GM12878 (cell line): ENCODE data around the gene LRRC3C. TPM values are rescaled to one million over a fixed set of nuclear protein-coding genes. Genes with fewer than 3 reads are reported as not detected.

ENCODE experiments used
- ATAC-seq: fragments of 200-7000 bp; cut with Tn5 transposase; 3 replicates; pipeline ENCODE4 v1.9.1; 2020; ENCODE audit warnings: mild to moderate bottlenecking, moderate library complexity
- BruUV-seq: library from RNA; stranded (reverse); fragments of 400-500 nt; replicated peaks from 2 replicates; lab custom pipeline; 2021; lab: Mats Ljungman, UMichigan
- CTCF ChIA-PET: fragments of 300-600 bp; sonication (Branson Sonifier 250); formaldehyde crosslinking; extraction: SDS; loops from one replicate; lab custom pipeline; 2021; ENCODE audit warnings: inconsistent platforms; lab: Yijun Ruan, JAX
- POLR2A ChIA-PET: fragments of 350-600 bp; formaldehyde crosslinking; extraction: SDS; loops from one replicate; lab custom pipeline; 2021; ENCODE audit warnings: inconsistent platforms; lab: Charles Lee
- RAD21 ChIA-PET: fragments of 300-600 bp; sonication (Branson Sonifier 250); formaldehyde crosslinking; loops from one replicate; lab custom pipeline; 2023; ENCODE audit warnings: antibody characterized with exemption; ENCODE audit not compliant: unreplicated experiment; lab: Charles Lee
- SMC1A ChIA-PET: fragments of 300-600 bp; sonication (Branson Sonifier 250); formaldehyde crosslinking; loops from one replicate; lab custom pipeline; 2023; ENCODE audit not compliant: unreplicated experiment, uncharacterized antibody; lab: Charles Lee
- DNase-seq: peaks from one replicate; pipeline ENCODE4 v3.0.0-alpha.2; 2011; ENCODE audit warnings: low read depth, low spot score
- FAIRE-seq: peaks from 3 replicates; lab custom pipeline; 2011; peaks lifted over from hg19 to GRCh38; lab: Jason Lieb, UNC
- H2AFZ ChIP-seq: 2 replicates; pipeline ENCODE4 v1.6.0; 2011; ENCODE audit warnings: low read depth, low read length, control low read depth; ENCODE audit not compliant: control insufficient read depth
- H3K27ac ChIP-seq: 2 replicates; pipeline ENCODE4 v1.5.1; 2011; ENCODE audit warnings: control low read depth; ENCODE audit not compliant: control insufficient read depth, insufficient read depth
- H3K27me3 ChIP-seq, 2 experiments: replicated peaks in 1 of 2; 2 replicates each; pipeline versions ENCODE4 v1.6.0 to v1.6.1; 2011; ENCODE audit warnings: low read length in 1 of 2; ENCODE audit not compliant: control insufficient read depth in 2 of 2, insufficient read depth in 2 of 2
- H3K36me3 ChIP-seq, 2 experiments: 2 replicates each; pipeline ENCODE4 v1.5.1; 2011; ENCODE audit warnings: low read length in 1 of 2; ENCODE audit not compliant: control insufficient read depth in 2 of 2, insufficient read depth in 2 of 2
- H3K4me1 ChIP-seq: 2 replicates; pipeline ENCODE4 v1.6.1; 2011; ENCODE audit warnings: mild to moderate bottlenecking, low read length, moderate library complexity, mixed read lengths; ENCODE audit not compliant: control insufficient read depth, insufficient read depth
- H3K4me2 ChIP-seq: 2 replicates; pipeline ENCODE4 v1.6.0; 2011; ENCODE audit warnings: control low read depth; ENCODE audit not compliant: control insufficient read depth, insufficient read depth
- H3K4me3 ChIP-seq: fragments of 200-600 bp; sonication (generic); 2 replicates; pipeline ENCODE4 v1.5.1; 2016
- H3K79me2 ChIP-seq: 2 replicates; pipeline ENCODE4 v1.6.0; 2011; ENCODE audit warnings: low read length; ENCODE audit not compliant: control insufficient read depth, insufficient read depth
- H3K9ac ChIP-seq: 2 replicates; pipeline ENCODE4 v1.8.0; 2011; ENCODE audit warnings: low read length, control low read depth, mixed read lengths; ENCODE audit not compliant: control insufficient read depth, insufficient read depth
- H3K9me3 ChIP-seq: replicated peaks from 3 replicates; pipeline ENCODE4 v1.5.1; 2011; ENCODE audit warnings: mild to moderate bottlenecking, low read length; ENCODE audit not compliant: control insufficient read depth, insufficient read depth
- H4K20me1 ChIP-seq: 2 replicates; pipeline ENCODE4 v1.6.0; 2011; ENCODE audit not compliant: control insufficient read depth, insufficient read depth
- BMI1 ChIP-seq: fragments of 450-650 bp; IDR thresholded peaks from 2 replicates; pipeline ENCODE4 v1.6.1; 2016; ENCODE audit warnings: mild to moderate bottlenecking, moderate library complexity, borderline replicate concordance
- CBFB ChIP-seq: IDR thresholded peaks from 2 replicates; pipeline ENCODE4 v1.6.1; 2016; ENCODE audit warnings: antibody characterized with exemption, low read depth
- CBX5 ChIP-seq: sonication (generic); IDR thresholded peaks from 2 replicates; pipeline ENCODE4 v1.6.1; 2016; ENCODE audit warnings: low read depth, moderate library complexity, mild to moderate bottlenecking, inconsistent platforms
- EED ChIP-seq: sonication (generic); IDR thresholded peaks from 2 replicates; pipeline ENCODE4 v1.6.1; 2016; ENCODE audit warnings: antibody characterized with exemption, low read depth
- EP300 ChIP-seq, 2 experiments: fragments of 150-350 bp in 1 of 2; IDR thresholded peaks; 2 replicates each; pipeline ENCODE4 v1.6.1; 2011 to 2012; ENCODE audit warnings: low read depth in 2 of 2, low read length in 2 of 2, borderline replicate concordance in 1 of 2, improper control_type of control experiment in 1 of 2, inconsistent platforms in 1 of 2; ENCODE audit not compliant: control insufficient read depth in 1 of 2
- GATAD2B ChIP-seq: fragments of 450-650 bp; conservative IDR thresholded peaks from 2 replicates; pipeline ENCODE4 v1.6.1; 2017; ENCODE audit warnings: low read depth, mild to moderate bottlenecking, moderate library complexity
- HDAC2 ChIP-seq: fragments of 200-600 bp; sonication (generic); IDR thresholded peaks from 2 replicates; pipeline ENCODE4 v1.6.1; 2017
- IKZF2 ChIP-seq, 2 experiments: fragments of 450-650 bp; IDR thresholded peaks; 2 replicates each; pipeline ENCODE4 v1.6.1; 2017; ENCODE audit warnings: mild to moderate bottlenecking in 2 of 2, moderate library complexity in 2 of 2
- NFIC ChIP-seq: IDR thresholded peaks from 2 replicates; pipeline ENCODE4 v1.6.1; 2012; ENCODE audit warnings: low read depth, mild to moderate bottlenecking, inconsistent platforms, low read length, moderate library complexity
- NFXL1 ChIP-seq: fragments of 450-650 bp; IDR thresholded peaks from 2 replicates; pipeline ENCODE4 v1.6.1; 2017; ENCODE audit warnings: antibody characterized with exemption, mild to moderate bottlenecking, borderline replicate concordance
- PRDM15 ChIP-seq: fragments of 450-650 bp; formaldehyde crosslinking; IDR thresholded peaks from 2 replicates; pipeline ENCODE4 v1.4.0; 2020; ENCODE audit warnings: mild to moderate bottlenecking, moderate library complexity
- RELA ChIP-seq: fragments of 450-650 bp; IDR thresholded peaks from 2 replicates; pipeline ENCODE4 v1.8.0; 2014; ENCODE audit warnings: borderline replicate concordance; ENCODE audit not compliant: partially characterized antibody
- RFX5 ChIP-seq: IDR thresholded peaks from 2 replicates; pipeline ENCODE4 v1.6.1; 2011; ENCODE audit warnings: low read depth, low read length, improper control_type of control experiment
- SREBF2 ChIP-seq: IDR thresholded peaks from 2 replicates; pipeline ENCODE4 v1.6.1; 2012; ENCODE audit warnings: mild to moderate bottlenecking, low read length
- USF1 ChIP-seq: IDR thresholded peaks from 2 replicates; pipeline ENCODE4 v1.6.1; 2011; ENCODE audit warnings: borderline replicate concordance, low read depth, mild to moderate bottlenecking, moderate library complexity, mixed read lengths, low read length; ENCODE audit not compliant: insufficient read depth; ENCODE audit errors: extremely low read length
- ZNF384 ChIP-seq: IDR thresholded peaks from 2 replicates; pipeline ENCODE4 v1.6.1; 2012; ENCODE audit warnings: low read depth, mild to moderate bottlenecking, low read length, improper control_type of control experiment, borderline replicate concordance
- in situ Hi-C: fragments of 300-500 bp; cut with MboI; formaldehyde crosslinking; loops from 9 replicates; pipeline ENCODE4 v1.14.3; 2018; ENCODE audit warnings: mixed read lengths
- intact Hi-C: fragments of 100-400 bp; cut with micrococcal nuclease; formaldehyde crosslinking; loops from one replicate; pipeline ENCODE4 v1.14.2; 2022; ENCODE audit not compliant: unreplicated experiment
- polyA plus RNA-seq, 11 experiments: library from polyadenylated mRNA; depleted of rRNA in 4 of 11; unstranded in 6 of 11; stranded (reverse) in 5 of 11; fragments of >200 nt; fragmentation: Nextera tagmentation in 4 of 11; fragmentation: Illumina TruSeq in 1 of 11; extraction: Ambion mirVana in 4 of 11; extraction: Trizol in 1 of 11; gene quantifications; 1 replicate in 1 of 11; 2 replicates in 10 of 11; pipeline versions ENCODE4 v1.2.1 to v1.2.3, GENCODE V29; 2011 to 2016; ENCODE audit warnings: inconsistent platforms in 2 of 11, missing spikeins in 2 of 11, low read depth in 1 of 11
- total RNA-seq, 4 experiments: library from RNA; depleted of rRNA in 3 of 4; stranded (reverse); fragments of >200 nt in 3 of 4; fragmentation: Illumina TruSeq in 1 of 4; extraction: Trizol in 1 of 4; gene quantifications; 2 replicates each; pipeline versions ENCODE4 v1.2.1 to v1.2.3, GENCODE V29; 2013 to 2021

Gene LRRC3C
- total and polyA plus RNA-seq, 10 of the 15 experiments (the other 5 are each of a cell fraction or from before 2014, with no cell fraction given) = not detected

- ChIA-PET SMC1A (no interaction called here), POLR2A (interaction anchor here (0.5 kb wide), 1 partner anchor 11 kb away, joined by 5 read pairs; no protein-coding TSS in a partner anchor), RAD21 (no interaction called here)
- no peaks in the 10 kb centered on the region for H3K9me3 ChIP-seq
- H4K20me1 ChIP-seq = no peaks in the 10 kb centered on the region
- no peak overlapping the region for H3K27ac ChIP-seq
- no peak overlapping the region for H2AFZ ChIP-seq
- FAIRE-seq (no peak), ATAC-seq (no peak), DNase-seq (no peak)
- H3K27me3 ChIP-seq = no peaks in the 10 kb centered on the region
- in situ Hi-C loops = no loop called here
- intact Hi-C loops = no loop called here
- no peak overlapping the region for H3K4me3 ChIP-seq
- BruUV-seq = no TSS peak
- H3K9ac ChIP-seq = no peak overlapping the region
- H3K4me1 ChIP-seq = no peaks in the 10 kb centered on the region
- TF ChIP-seq NFXL1 (no peak), PRDM15 (CRISPR knock-in tag) (no peak), RFX5 (no peak), USF1 (no peak), NFIC (no peak), HDAC2 (no peak), BMI1 (no peak), EED (no peak), GATAD2B (no peak), ZNF384 (no peak), CBFB (no peak), IKZF2 (IDR thresholded peaks at IDR 0.05) (no peak), RELA (no peak), EP300 (IDR thresholded peaks at IDR 0.05; ENCODE audit: borderline replicate concordance in 1 of 2, control insufficient read depth in 1 of 2, low read depth in 2 of 2, low read length in 2 of 2) (no peak), SREBF2 (no peak), CBX5 (no peak)
- TF ChIP-seq, all 136 proteins: peak for 0
- no peaks in the 10 kb centered on the region for H3K36me3 ChIP-seq
- no peaks in the 10 kb centered on the region for H3K79me2 ChIP-seq
- no peak overlapping the region for H3K4me2 ChIP-seq
- CTCF ChIA-PET = interaction anchor here (1.0 to 1.4 kb wide), 2 partner anchors 14 to 93 kb away, joined by 3 to 5 read pairs; partner anchors contain the start of gene PSMD3
Observed at GRCh38 chr17:39887078-39887477, 40.5 kb upstream of the LRRC3C start.
